ENCODE data around the gene GALNT16.
A peak's percentile ranks its signal among the peaks of the same experiment; 100 is the strongest.

The GALNT16 gene

DNA sequence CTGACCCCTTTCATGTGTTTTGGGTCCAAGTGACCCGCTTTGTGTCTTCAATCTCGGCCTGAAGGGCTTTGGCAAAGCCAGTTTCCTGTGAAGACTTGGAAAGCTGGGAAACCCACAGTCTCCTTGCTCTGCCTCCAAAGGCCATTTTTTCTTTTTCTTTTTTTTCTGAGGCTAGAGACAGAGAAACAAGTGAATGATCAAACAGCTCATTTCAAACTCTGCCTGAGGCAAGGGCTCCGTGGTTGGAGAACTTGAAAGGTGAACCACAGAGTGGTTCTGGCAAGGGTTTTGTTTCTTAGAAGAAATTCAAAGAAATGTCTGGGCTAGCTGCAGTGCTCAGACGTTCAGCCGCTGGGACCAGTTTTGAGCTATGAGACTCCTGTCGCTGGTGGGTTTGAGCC is 75.4 kb downstream of the GALNT16 start:
- DNase-seq (ENCODE audit: low read depth in 2 of 2): no peak

DNA sequence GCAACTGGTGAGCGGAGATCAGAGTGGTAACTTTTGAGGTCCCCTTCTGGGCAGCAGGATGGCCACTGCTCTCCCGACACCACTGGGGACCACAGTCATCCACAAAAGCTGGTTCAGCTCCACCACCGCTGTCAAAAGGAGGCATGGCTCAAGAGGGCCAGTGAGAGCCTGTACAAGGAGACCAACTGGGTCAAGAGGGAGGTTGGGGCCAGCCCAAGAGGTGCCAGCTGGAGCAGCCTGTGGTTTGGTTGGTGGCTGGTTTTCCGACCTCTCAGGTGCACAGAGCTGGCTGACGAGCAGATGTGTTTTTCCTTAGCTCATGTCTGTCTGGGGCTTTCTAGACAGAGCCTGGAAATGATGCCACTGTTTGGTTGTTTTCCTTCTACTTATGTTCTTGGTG is 78.0 kb downstream of the GALNT16 start:
- no peak for DNase-seq (ENCODE audit: low read depth in 2 of 2)

- no peak for DNase-seq (ENCODE audit: low read depth in 2 of 2)
These were observed 79.5 kb downstream of the GALNT16 start for GRCh38 chr14:69339426-69339825.

DNA sequence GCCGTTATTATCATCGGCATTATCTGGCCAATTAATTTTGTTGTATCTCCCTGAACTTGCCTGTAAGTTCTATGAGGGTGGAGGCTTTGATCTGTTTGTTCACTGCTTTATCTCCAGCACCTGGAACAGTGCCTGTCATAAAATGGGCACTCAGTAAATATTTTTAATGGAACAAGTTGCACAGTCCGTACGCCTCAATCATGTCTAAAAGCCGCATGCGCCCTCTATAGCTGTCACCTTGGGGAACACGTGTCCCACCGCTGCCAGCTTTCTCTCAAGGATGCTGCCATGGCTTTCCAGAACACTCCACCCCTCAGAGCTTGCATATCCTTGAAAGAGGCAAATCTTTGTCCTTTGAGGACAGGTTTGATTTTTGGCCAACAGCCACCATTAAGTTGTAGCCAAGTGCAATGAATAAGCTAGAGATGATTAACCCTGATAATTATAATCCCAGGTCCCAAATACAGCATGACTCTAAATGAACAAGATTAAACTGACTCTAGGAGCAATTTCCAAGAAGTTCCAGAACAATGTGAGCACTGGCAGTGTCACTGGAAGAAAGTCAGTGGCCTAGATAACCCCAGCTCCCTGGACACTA is 83.1 kb downstream of the GALNT16 start:
- DNase-seq (ENCODE audit: low read depth in 2 of 2): no peak

GRCh38 chr14:69344171-69344570 is 84.2 kb downstream of the GALNT16 start:
- no peak for DNase-seq (ENCODE audit: low read depth in 2 of 2)

DNA sequence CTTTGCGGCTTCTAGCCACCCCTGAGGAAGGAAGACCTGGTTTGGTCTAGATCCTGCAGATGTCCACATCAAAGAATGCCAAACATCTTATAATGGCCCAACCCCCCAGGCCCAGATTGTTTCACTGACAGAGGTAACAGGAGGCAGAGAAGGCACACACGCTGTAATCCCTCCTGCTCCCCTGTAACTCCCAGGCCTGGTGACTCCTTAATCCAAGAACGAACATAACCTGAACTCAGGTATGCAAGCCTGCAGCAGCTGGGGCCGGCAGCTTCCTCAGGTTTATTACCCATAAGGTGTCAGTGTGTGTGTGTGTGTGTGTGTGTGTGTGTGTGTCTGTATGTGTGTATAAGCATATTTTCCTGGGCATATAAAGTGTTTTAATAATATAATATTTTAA is 85.4 kb downstream of the GALNT16 start:
- no peak for DNase-seq (ENCODE audit: low read depth in 2 of 2)

DNA sequence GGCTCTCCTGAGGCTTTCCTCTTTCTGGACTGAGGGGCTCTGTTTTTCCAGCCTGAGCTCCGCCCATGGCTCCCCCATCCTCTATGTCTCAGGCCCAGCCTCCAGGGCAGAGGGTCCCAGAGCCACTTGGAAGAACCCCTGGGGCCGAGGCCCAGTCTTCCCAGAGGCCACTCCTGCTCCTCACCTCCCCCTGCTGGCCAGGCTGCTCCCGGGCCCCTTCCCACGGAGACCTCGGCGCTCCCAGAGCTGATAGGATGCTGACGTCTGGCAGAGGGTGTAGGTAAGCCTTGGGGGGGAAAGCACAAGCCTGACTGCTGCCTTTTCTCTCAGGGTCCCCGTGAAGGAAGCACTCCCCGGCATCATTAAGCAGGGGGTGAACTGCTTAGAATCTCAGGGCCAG is 86.8 kb downstream of the GALNT16 start:
- DNase-seq (ENCODE audit: low read depth in 2 of 2): no peak

- no peak for DNase-seq (ENCODE audit: low read depth in 2 of 2)
These were observed 89.3 kb downstream of the GALNT16 start for GRCh38 chr14:69349091-69349777.

GRCh38 chr14:69350892-69351291 is 90.9 kb downstream of the GALNT16 start:
- DNase-seq (ENCODE audit: low read depth in 2 of 2): no peak

DNA sequence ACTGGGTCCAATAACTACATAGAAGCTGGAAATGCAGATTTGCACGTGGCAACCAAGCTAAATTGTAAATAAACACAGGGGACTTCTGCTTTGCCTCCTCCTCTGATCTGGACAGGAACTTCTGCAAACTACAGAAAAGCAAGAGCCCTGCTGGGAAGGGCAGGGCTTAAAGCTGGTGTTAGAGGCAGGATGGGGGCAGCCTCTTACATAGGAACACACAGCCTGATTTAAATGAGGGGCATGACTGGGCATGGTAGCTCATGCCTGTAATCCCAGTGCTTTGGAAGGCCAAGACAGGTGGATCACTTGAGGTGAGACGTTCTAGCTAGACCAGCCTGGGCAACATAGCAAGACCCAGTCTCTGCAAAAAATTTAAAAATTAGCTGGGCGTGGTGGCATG is 91.4 kb downstream of the GALNT16 start:
- DNase-seq (ENCODE audit: low read depth in 2 of 2): no peak

DNA sequence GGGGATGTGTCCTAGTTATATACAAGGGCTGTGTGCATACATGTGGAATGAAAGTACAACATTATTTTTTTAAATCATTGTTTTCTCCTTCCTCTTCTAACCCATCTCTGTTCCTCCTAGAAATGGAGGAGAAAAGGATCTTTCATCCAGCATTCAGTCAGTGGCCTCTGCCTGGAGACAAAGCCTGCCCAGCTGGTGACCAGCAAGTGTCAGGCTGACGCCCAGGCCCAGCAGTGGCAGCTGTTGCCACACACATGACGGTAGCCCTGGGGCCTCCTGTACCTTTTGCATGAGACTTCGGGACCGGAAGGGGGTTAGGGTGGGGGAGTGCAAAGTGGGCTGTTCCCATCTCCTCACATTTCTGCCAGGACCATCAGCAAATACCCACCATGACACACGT is 92.0 kb downstream of the GALNT16 start:
- DNase-seq (ENCODE audit: low read depth in 2 of 2): no peak

- no peak for DNase-seq (ENCODE audit: low read depth in 2 of 2)
These were observed 93.2 kb downstream of the GALNT16 start for GRCh38 chr14:69353168-69353567.

DNA sequence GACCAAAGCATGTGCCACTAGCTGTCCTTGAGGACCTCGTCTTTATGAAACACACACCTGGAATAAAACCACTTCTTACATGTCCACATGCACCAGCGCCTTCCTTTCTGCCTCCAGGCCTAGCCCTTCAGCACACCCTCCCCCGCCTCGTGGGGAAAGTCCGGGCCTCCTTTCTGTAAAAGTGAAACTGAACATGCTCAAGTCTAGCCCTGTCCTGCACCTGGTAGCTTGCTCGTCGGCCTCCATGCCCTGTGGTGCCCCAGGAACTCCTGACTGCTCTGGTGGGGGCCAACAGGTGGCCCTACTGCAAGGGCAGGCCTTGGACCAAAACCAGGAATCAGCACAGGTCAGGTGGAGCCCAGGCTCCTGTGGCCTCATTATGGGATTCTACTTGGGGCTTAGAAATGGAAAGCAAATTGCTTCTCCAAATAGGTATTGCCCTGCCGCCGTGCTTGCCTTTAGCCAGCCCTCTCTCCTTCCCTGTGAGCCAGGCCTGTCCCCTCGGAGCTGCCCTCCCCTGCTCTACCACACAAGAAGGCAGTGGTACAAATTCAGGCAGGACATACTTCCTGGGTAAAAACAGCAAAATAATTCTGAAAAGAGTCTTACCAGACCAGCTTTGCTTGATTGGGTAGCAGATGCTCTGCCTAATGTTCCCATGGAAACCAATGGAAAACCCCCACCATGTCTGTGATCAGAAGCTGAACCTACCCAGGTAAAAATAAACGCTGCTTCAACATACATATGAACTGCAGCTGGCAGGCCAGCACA is 94.6 kb downstream of the GALNT16 start:
- DNase-seq (ENCODE audit: low read depth in 2 of 2): peak; percentile 42 to 58

DNA sequence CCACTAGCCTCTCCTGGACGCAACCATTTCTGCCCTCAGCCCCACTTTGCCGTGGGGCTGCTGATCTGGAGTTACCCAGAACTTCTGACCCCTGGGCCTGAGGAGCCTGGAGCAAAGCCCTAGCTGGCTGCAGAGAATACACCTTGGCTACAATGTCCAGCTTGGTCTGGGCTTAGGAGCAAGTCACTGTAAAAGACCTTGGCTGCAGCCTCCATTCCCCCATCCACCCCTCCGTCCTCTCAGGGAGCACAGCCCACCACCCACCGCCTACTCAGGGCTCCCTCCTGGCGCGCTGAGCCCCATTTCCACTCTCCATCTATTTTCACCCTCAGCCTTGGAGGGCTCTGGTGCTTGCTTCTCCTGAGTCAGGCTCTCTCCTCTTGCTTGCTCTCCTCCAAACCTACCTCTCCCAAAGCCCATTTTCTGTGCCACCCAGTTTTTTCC is 95.2 kb downstream of the GALNT16 start:
- no peak for DNase-seq (ENCODE audit: low read depth in 2 of 2)

- DNase-seq (ENCODE audit: low read depth in 2 of 2): no peak
These were observed 95.8 kb downstream of the GALNT16 start for GRCh38 chr14:69355607-69356281.

GRCh38 chr14:69356903-69357543 is 97.1 kb downstream of the GALNT16 start:
- no peak for DNase-seq (ENCODE audit: low read depth in 2 of 2)

- DNase-seq (ENCODE audit: low read depth in 2 of 2): no peak
These were observed 97.7 kb downstream of the GALNT16 start for GRCh38 chr14:69357544-69358200.

DNA sequence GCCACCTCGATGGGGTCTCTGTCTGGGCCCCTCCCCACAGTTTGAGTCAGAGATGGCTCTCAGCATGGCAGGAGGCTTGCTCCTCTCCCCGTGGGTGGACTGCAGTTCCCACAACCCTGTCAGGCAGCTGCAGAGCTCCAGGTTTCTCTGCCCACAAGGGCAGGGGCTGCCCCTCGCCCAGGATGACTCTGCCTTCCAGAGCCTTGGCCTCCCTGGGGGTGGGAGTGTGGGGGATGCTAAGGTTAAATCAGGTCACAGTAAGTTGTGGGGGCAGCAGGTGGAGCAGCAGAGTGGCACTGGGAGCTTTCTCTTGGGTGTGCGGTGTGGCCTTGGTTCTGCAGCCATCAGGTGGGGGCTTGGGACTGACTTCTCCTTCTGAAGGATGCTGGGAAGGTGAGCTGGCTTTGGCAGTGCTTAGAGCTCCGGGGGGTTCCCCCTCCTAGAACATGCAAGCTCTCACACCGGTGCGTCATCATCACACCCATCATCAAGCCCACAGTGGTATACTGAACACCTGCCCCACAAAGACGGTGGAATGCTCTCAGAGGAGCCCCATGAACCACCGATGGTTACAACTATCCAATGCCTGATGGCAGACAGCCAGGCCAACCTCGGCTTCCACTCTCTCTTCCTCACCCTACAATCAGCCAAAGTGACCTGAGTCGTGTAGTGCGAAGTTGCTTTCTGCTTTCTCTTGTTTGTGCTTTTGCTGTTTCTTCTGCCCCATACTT is 98.4 kb downstream of the GALNT16 start:
- DNase-seq (ENCODE audit: low read depth in 2 of 2): peak; percentile 17 to 48

DNA sequence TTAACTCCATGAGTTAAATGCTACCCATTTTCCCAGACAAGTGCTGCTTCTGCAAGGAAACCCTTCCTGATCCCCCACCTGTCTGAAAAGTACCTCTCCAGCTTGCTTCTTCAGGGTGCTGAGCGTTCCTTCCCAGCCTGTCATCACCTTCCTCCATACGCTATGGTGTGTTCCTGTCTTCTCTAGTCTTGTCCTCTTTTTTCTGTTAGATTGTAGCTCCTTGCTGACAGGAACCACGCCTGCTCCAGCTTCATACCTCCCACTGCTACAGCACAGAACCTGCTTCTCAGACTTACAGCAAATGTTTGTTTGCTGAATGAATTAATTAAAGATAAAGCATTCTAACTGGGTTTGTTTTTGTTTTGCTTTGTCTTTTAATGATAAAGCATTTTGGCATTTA is 99.0 kb downstream of the GALNT16 start:
- DNase-seq (ENCODE audit: low read depth in 2 of 2): no peak

DNA sequence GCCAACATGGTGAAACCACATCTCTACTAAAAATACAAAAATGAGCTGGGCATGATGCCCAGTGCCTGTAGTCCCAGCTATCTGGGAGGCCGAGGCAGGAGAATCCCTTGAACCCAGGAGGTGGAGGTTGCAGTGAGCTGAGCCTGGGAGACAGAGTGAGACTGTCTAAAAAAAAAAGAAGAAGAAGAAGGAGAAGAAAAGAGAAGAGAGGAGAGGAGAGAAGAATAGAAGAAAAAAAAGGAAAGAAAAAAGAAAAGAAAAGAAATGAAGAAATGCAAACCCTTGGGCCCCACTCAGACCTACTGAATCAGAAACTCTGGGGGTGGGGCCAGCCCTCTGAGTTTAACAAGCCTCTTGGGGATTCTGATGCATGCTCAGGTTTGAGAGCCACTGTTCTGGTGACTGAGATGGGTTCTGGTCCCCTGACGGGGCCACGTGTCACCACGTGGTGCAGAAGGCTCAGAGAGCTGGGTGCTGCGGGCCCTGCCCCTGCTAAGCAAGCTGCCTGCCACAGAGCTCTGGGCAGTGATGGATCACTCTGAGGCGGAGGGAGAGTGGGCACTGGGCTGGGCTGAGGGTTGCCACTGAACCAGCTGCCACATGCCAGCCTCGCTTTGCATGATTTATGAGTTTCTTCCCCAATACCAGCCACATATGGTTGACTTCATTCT is 100.6 kb downstream of the GALNT16 start:
- DNase-seq (ENCODE audit: low read depth in 2 of 2): no peak
